ENCODE results near the gene ANKS3.
A peak's percentile ranks its signal among the peaks of the same experiment; 100 is the strongest.

Gene ANKS3

GRCh38 chr16:4664538-4665418 lies 69.3 kb downstream of the ANKS3 start:
- peak in 1 of 4 experiments; percentile 16 for DNase-seq

GRCh38 chr16:4663777-4664465 lies 70.2 kb downstream of the ANKS3 start:
- DNase-seq: no peak

- no peak for DNase-seq
Measured at GRCh38 chr16:4663465-4663776, 70.7 kb downstream of the ANKS3 start.

- DNase-seq: no peak
Measured at GRCh38 chr16:4661661-4662060, 72.4 kb downstream of the ANKS3 start.

GRCh38 chr16:4660454-4661007 lies 73.5 kb downstream of the ANKS3 start:
- peak in 1 of 4 experiments; percentile 29 for DNase-seq

- no peak for DNase-seq
Measured at GRCh38 chr16:4659363-4660353, 74.4 kb downstream of the ANKS3 start.

GRCh38 chr16:4656695-4657686 lies 77.1 kb downstream of the ANKS3 start:
- no peak for DNase-seq

- DNase-seq: no peak
Measured at GRCh38 chr16:4656221-4656620, 77.8 kb downstream of the ANKS3 start.

- no peak for DNase-seq
Measured at GRCh38 chr16:4655801-4656200, 78.3 kb downstream of the ANKS3 start.

- no peak for DNase-seq
Measured at GRCh38 chr16:4654964-4655590, 79.0 kb downstream of the ANKS3 start.

- no peak for DNase-seq
Measured at GRCh38 chr16:4654011-4654963, 79.8 kb downstream of the ANKS3 start.

- DNase-seq: no peak
Measured at GRCh38 chr16:4652561-4652960, 81.5 kb downstream of the ANKS3 start.

GRCh38 chr16:4651827-4652226 lies 82.2 kb downstream of the ANKS3 start:
- no peak for DNase-seq

GRCh38 chr16:4650443-4651074 lies 83.5 kb downstream of the ANKS3 start:
- DNase-seq: peak; percentile 41 to 60 (median 56)

GRCh38 chr16:4649744-4650442 lies 84.2 kb downstream of the ANKS3 start:
- DNase-seq: no peak

GRCh38 chr16:4648917-4649316 lies 85.2 kb downstream of the ANKS3 start:
- no peak for DNase-seq

- DNase-seq: no peak
Measured at GRCh38 chr16:4647644-4647980, 86.5 kb downstream of the ANKS3 start.

- no peak for DNase-seq
Measured at GRCh38 chr16:4646773-4647643, 87.1 kb downstream of the ANKS3 start.

All from activated CD4-positive, CD25-positive, alpha-beta regulatory T cell (primary cell).